Hepatocyte (in vitro differentiated cells): ENCODE results near the gene MRPL33.

Source experiments
- CTCF ChIP-seq: fragments of 200-600 bp; sonication (generic); IDR thresholded peaks from 2 replicates; pipeline ENCODE4 v1.5.1; 2016; ENCODE audit warnings: antibody characterized with exemption, mild to moderate bottlenecking; ENCODE audit not compliant: poor library complexity
- EZH2 ChIP-seq: fragments of 200-600 bp; sonication (generic); IDR thresholded peaks from 2 replicates; pipeline ENCODE4 v1.6.1; 2016; ENCODE audit warnings: antibody characterized with exemption, mild to moderate bottlenecking, borderline replicate concordance

DNA sequence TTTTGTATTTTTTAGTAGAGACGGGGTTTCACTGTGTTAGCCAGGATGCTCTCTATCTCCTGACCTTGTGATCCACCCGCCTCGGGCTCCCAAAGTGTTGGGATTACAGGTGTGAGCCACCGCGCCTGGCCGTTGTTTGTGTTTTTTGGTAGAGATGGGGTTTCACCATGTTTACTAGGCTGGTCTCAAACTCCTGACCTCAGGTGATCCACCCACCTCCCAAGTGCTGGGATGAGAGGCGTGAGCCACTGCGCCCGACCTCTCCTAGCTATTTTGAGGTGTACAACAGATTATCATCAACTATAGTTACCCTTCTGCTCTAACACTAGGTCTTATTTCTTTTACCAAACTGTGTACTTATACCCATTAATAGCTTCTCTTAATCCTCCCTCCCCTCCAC, 28.9 kb upstream of the MRPL33 start:
- TF ChIP-seq CTCF (no peak), EZH2 (no peak)
